ENCODE measurements around the gene CHSY3. TPM values are rescaled to one million over a fixed set of nuclear protein-coding genes. Genes with fewer than 3 reads are reported as not detected.

Gene CHSY3
- total and polyA plus RNA-seq, 2 experiments from 2014 or later: 0.44 to 3.0 TPM

DNA sequence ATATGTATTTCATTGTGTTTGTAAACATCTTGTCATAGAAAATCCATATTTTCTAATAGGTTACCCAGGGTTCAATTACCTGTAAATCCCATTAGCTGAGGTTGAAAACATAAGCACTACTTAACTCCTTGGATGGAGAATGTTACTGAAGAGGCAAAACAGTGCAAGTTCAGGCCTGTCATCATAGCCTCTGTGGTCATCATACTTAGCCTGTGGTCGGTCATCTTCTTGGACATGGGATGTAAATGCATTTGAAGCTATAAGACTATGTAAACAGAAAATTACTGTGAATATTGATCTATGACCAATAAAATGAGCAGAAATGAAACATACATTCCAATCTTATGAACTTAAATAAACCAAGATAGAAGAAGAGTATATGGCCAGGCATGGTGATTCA, 164.7 kb downstream of the CHSY3 start (continued):
- TF ChIP-seq, protein P1, sequence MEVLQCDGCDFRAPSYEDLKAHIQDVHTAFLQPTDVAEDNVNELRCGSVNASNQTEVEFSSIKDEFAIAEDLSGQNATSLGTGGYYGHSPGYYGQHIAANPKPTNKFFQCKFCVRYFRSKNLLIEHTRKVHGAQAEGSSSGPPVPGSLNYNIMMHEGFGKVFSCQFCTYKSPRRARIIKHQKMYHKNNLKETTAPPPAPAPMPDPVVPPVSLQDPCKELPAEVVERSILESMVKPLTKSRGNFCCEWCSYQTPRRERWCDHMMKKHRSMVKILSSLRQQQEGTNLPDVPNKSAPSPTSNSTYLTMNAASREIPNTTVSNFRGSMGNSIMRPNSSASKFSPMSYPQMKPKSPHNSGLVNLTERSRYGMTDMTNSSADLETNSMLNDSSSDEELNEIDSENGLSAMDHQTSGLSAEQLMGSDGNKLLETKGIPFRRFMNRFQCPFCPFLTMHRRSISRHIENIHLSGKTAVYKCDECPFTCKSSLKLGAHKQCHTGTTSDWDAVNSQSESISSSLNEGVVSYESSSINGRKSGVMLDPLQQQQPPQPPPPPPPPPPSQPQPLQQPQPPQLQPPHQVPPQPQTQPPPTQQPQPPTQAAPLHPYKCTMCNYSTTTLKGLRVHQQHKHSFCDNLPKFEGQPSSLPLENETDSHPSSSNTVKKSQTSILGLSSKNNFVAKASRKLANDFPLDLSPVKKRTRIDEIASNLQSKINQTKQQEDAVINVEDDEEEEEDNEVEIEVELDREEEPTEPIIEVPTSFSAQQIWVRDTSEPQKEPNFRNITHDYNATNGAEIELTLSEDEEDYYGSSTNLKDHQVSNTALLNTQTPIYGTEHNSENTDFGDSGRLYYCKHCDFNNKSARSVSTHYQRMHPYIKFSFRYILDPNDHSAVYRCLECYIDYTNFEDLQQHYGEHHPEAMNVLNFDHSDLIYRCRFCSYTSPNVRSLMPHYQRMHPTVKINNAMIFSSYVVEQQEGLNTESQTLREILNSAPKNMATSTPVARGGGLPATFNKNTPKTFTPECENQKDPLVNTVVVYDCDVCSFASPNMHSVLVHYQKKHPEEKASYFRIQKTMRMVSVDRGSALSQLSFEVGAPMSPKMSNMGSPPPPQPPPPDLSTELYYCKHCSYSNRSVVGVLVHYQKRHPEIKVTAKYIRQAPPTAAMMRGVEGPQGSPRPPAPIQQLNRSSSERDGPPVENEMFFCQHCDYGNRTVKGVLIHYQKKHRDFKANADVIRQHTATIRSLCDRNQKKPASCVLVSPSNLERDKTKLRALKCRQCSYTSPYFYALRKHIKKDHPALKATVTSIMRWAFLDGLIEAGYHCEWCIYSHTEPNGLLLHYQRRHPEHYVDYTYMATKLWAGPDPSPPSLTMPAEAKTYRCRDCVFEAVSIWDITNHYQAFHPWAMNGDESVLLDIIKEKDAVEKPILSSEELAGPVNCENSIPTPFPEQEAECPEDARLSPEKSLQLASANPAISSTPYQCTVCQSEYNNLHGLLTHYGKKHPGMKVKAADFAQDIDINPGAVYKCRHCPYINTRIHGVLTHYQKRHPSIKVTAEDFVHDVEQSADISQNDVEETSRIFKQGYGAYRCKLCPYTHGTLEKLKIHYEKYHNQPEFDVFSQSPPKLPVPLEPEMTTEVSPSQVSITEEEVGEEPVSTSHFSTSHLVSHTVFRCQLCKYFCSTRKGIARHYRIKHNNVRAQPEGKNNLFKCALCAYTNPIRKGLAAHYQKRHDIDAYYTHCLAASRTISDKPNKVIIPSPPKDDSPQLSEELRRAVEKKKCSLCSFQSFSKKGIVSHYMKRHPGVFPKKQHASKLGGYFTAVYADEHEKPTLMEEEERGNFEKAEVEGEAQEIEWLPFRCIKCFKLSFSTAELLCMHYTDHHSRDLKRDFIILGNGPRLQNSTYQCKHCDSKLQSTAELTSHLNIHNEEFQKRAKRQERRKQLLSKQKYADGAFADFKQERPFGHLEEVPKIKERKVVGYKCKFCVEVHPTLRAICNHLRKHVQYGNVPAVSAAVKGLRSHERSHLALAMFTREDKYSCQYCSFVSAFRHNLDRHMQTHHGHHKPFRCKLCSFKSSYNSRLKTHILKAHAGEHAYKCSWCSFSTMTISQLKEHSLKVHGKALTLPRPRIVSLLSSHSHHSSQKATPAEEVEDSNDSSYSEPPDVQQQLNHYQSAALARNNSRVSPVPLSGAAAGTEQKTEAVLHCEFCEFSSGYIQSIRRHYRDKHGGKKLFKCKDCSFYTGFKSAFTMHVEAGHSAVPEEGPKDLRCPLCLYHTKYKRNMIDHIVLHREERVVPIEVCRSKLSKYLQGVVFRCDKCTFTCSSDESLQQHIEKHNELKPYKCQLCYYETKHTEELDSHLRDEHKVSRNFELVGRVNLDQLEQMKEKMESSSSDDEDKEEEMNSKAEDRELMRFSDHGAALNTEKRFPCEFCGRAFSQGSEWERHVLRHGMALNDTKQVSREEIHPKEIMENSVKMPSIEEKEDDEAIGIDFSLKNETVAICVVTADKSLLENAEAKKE (CRISPR knock-in tag; IDR thresholded peaks at IDR 0.05): no peak
- TF ChIP-seq POLR2AphosphoS5 (IDR thresholded peaks at IDR 0.05; ENCODE audit: low read depth): no peak
- no peak for TF ChIP-seq ZNF114 (CRISPR knock-in tag; IDR thresholded peaks at IDR 0.05)
- TF ChIP-seq, protein P2, sequence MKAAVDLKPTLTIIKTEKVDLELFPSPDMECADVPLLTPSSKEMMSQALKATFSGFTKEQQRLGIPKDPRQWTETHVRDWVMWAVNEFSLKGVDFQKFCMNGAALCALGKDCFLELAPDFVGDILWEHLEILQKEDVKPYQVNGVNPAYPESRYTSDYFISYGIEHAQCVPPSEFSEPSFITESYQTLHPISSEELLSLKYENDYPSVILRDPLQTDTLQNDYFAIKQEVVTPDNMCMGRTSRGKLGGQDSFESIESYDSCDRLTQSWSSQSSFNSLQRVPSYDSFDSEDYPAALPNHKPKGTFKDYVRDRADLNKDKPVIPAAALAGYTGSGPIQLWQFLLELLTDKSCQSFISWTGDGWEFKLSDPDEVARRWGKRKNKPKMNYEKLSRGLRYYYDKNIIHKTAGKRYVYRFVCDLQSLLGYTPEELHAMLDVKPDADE (IDR thresholded peaks at IDR 0.05): no peak
- TF ChIP-seq STAT1 (IDR thresholded peaks at IDR 0.05; ENCODE audit: unreplicated experiment): no peak

DNA sequence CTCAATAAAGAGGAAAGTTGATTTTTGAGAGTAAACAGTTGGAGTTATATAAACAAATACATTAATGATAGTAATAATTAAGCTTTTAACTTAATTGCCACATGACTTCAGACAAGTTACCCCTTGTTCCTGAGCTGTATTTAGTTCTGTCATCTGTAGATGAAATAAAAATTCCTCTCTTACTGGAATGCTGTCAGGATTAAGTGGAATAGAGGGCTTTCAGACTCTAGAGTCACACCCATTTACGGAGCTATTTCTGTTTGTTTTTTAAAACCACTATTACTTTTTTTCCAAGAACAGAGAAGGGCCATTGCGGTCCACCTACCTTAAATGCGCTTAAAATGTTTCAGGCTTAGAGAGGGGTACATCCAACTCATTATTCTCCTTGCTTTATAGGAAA, 170.6 kb downstream of the CHSY3 start:
- no peaks in the 10 kb centered on the region for H3K27me3 ChIP-seq (ENCODE audit: insufficient read depth)
- no peak overlapping the region for H2AFZ ChIP-seq
- no peak overlapping the region for H3K4me3 ChIP-seq
- no peak overlapping the region for H3K27ac ChIP-seq (ENCODE audit: low read depth)
- DNase-seq (ENCODE audit: low spot score): no peak
- Mint-ChIP-seq H3K4me3 (no peak overlapping the region), H3K36me3 (ENCODE audit: low read depth) (no peaks in the 10 kb centered on the region), H3K27me3 (ENCODE audit: insufficient read depth, low read depth, poor library complexity) (no peaks in the 10 kb centered on the region), H3K27ac (no peak overlapping the region), H3K9me3 (no peaks in the 10 kb centered on the region), H3K4me1 (no peaks in the 10 kb centered on the region)
- H3K4me1 ChIP-seq (ENCODE audit: insufficient read depth): no peaks in the 10 kb centered on the region
- H3K4me2 ChIP-seq: no peak overlapping the region
- H3K36me3 ChIP-seq (ENCODE audit: insufficient read depth): no peaks in the 10 kb centered on the region
- no peak for ATAC-seq
- no peaks in the 10 kb centered on the region for H4K20me1 ChIP-seq (replicated peaks; ENCODE audit: insufficient read depth)
- H3K79me2 ChIP-seq (replicated peaks; ENCODE audit: insufficient read depth): no peaks in the 10 kb centered on the region
- no peaks in the 10 kb centered on the region for H3K9me2 ChIP-seq (ENCODE audit: insufficient read depth)
- no peaks in the 10 kb centered on the region for H3F3A ChIP-seq (replicated peaks; ENCODE audit: low read depth)
- TF ChIP-seq, protein P1 (CRISPR knock-in tag; IDR thresholded peaks at IDR 0.05): no peak
- TF ChIP-seq NANOG (IDR thresholded peaks at IDR 0.05; ENCODE audit: borderline replicate concordance) (no peak), CREB1 (CRISPR knock-in tag; IDR thresholded peaks at IDR 0.05; ENCODE audit: low read depth) (no peak), POLR2AphosphoS5 (IDR thresholded peaks at IDR 0.05; ENCODE audit: low read depth) (no peak), STAT1 (IDR thresholded peaks at IDR 0.05; ENCODE audit: unreplicated experiment) (no peak), EZH2 (IDR thresholded peaks at IDR 0.05; ENCODE audit: low read depth, unreplicated experiment) (no peak), ZNF114 (CRISPR knock-in tag; IDR thresholded peaks at IDR 0.05) (no peak), JUNB (IDR thresholded peaks at IDR 0.05; ENCODE audit: unreplicated experiment) (no peak)

Measured in GM23338 (cell line).